ENCODE data around the gene NUBPL.
"Not testable (repeated sequence)": the region's sequence is repeated elsewhere in the genome, so short reads cannot be mapped to it uniquely, and the experiment has no call there.

NUBPL gene

DNA sequence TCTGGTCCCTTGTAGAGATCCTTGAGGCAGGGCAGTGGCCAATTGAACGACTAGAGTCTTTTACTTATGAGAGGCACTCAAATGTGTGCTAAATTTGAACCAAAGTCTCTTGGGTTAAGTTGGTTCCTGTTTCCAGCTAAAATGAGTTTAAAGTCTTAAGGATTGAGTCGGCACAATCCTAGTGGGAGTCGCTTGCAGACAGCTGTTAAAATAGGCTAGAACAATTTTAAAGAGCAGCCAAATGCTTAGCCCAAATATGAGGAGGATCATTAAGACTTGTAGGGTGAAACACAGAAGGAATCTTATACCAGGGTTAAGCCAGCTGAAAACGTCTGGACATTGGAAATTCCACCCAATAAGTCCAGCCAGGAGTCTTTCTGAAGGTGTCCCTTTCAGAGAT lies 216.1 kb downstream of the NUBPL start:
- peaks cover 0 to 9% of the 10 kb centered on the region in 2 donors for H3K9me3 ChIP-seq (ENCODE audit: control insufficient read depth in 1 of 2, low read length in 2 of 2)
- no peaks in the 10 kb centered on the region for H3K27me3 ChIP-seq (ENCODE audit: control insufficient read depth in 1 of 2, insufficient read depth in 2 of 2, low read length in 2 of 2)
- no peak overlapping the region for H3K4me3 ChIP-seq (ENCODE audit: low read depth in 1 of 2, low read length in 2 of 2)
- no peak overlapping the region for H3K9ac ChIP-seq (ENCODE audit: low read depth in 1 of 2, low read length in 2 of 2)
- no peaks in the 10 kb centered on the region for H3K36me3 ChIP-seq (ENCODE audit: control insufficient read depth in 1 of 2, insufficient read depth in 2 of 2, low read length in 2 of 2)
- H3K27ac ChIP-seq (ENCODE audit: low read depth, low read length): no peak overlapping the region
- H3K4me1 ChIP-seq (ENCODE audit: control insufficient read depth in 1 of 2, insufficient read depth in 2 of 2, low read length in 2 of 2): no peaks in the 10 kb centered on the region

DNA sequence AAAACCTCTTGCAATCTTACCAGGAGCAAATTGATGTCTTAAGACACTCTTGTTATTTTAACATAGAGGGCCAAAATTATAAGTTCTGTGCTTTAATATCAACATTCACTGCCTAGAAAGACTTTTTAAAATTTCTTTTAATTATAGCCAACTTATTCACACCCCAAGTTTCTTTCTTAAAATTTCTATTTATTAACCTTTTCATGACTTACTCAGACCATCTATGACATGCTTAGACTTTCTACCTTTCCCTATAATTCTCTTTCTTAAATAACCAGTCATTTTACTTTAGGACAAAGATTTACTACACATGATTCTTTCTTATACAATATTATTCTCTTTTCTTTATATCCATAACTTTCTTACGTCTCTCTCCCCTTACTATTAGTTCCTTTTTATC lies 220.4 kb downstream of the NUBPL start:
- Histone ChIP-seq H3K36me3 (ENCODE audit: control insufficient read depth in 1 of 2, insufficient read depth in 2 of 2, low read length in 2 of 2) (no peaks in the 10 kb centered on the region), H3K9ac (ENCODE audit: low read depth in 1 of 2, low read length in 2 of 2) (no peak overlapping the region), H3K9me3 (ENCODE audit: control insufficient read depth in 1 of 2, low read length in 2 of 2) (peaks cover 0 to 9% of the 10 kb centered on the region in 2 donors), H3K27me3 (ENCODE audit: control insufficient read depth in 1 of 2, insufficient read depth in 2 of 2, low read length in 2 of 2) (no peaks in the 10 kb centered on the region), H3K27ac (ENCODE audit: low read depth, low read length) (no peak overlapping the region), H3K4me1 (ENCODE audit: control insufficient read depth in 1 of 2, insufficient read depth in 2 of 2, low read length in 2 of 2) (no peaks in the 10 kb centered on the region), H3K4me3 (ENCODE audit: low read depth in 1 of 2, low read length in 2 of 2) (no peak overlapping the region)

DNA sequence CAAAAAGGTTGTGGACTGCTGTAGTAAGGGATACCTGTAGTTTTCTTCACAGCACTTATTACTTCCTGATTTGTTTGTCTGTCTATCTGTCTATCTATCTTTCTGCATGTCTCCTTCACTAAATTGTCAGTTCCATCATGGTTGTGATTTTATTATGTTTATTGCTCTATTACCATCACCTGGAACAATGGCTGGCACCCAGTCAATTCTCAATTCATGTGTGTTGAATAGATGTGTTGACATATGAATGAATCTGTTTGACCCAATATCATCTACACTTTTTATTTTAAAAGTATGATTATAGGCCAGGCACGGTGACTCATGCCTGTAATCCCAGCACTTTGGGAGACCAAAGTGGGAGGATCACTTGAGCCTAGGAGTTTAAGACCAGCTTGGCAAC lies 224.4 kb downstream of the NUBPL start:
- no peak overlapping the region for H3K4me3 ChIP-seq (ENCODE audit: low read depth in 1 of 2, low read length in 2 of 2)
- H3K36me3 ChIP-seq (ENCODE audit: control insufficient read depth in 1 of 2, insufficient read depth in 2 of 2, low read length in 2 of 2): peaks cover 0 to 5% of the 10 kb centered on the region in 2 donors
- no peak overlapping the region for H3K9ac ChIP-seq (ENCODE audit: low read depth in 1 of 2, low read length in 2 of 2)
- no peaks in the 10 kb centered on the region for H3K27me3 ChIP-seq (ENCODE audit: control insufficient read depth in 1 of 2, insufficient read depth in 2 of 2, low read length in 2 of 2)
- H3K9me3 ChIP-seq (ENCODE audit: control insufficient read depth in 1 of 2, low read length in 2 of 2): peaks cover 0 to 9% of the 10 kb centered on the region in 2 donors
- no peaks in the 10 kb centered on the region for H3K4me1 ChIP-seq (ENCODE audit: control insufficient read depth in 1 of 2, insufficient read depth in 2 of 2, low read length in 2 of 2)
- H3K27ac ChIP-seq (ENCODE audit: low read depth, low read length): no peak overlapping the region

DNA sequence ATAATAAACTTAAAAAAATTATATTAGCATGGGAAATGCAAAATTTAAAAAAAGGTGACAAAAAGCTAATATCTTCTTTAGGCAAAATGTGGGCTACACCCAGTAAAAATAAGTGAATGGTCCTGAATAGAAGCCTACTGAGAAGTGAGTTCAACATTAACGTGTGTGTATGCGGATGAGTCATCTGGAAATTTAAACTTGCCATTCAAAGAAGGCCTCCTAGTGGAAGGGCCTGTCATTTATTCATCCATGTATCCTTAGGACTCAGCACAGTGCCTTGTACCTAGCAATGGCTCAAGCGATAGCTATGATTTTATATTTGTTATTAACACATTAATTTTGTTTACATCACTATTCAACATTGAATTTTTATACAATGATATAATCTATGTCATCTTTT lies 226.2 kb downstream of the NUBPL start:
- no peak overlapping the region for H3K27ac ChIP-seq (ENCODE audit: low read depth, low read length)
- peaks cover 0 to 5% of the 10 kb centered on the region in 2 donors for H3K36me3 ChIP-seq (ENCODE audit: control insufficient read depth in 1 of 2, insufficient read depth in 2 of 2, low read length in 2 of 2)
- no peak overlapping the region for H3K9ac ChIP-seq (ENCODE audit: low read depth in 1 of 2, low read length in 2 of 2)
- no peak overlapping the region for H3K4me3 ChIP-seq (ENCODE audit: low read depth in 1 of 2, low read length in 2 of 2)
- no peaks in the 10 kb centered on the region for H3K9me3 ChIP-seq (ENCODE audit: control insufficient read depth in 1 of 2, low read length in 2 of 2)
- H3K4me1 ChIP-seq (ENCODE audit: control insufficient read depth in 1 of 2, insufficient read depth in 2 of 2, low read length in 2 of 2): no peaks in the 10 kb centered on the region
- H3K27me3 ChIP-seq (ENCODE audit: control insufficient read depth in 1 of 2, insufficient read depth in 2 of 2, low read length in 2 of 2): no peaks in the 10 kb centered on the region

DNA sequence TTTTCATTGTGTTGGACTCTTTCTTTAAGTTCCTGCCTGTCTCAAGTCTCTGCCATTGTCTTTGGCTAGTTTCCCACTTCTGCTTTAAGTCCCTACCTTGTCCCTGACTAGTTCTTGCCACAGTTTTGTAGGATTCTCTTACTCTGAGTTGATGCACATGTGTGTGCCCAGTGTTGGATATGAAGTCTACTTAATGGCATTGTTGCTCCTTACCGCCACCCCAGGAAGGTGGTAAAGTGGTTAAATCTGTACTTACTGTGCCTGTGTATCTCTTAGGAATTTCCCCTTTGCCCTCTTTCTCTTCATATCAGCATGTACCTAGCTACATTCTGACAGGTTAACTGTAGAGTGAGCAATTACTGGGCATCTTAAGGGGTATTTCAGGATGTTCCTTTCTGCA lies 227.1 kb downstream of the NUBPL start:
- Histone ChIP-seq H3K9ac (ENCODE audit: low read depth in 1 of 2, low read length in 2 of 2) (no peak overlapping the region), H3K4me3 (ENCODE audit: low read depth in 1 of 2, low read length in 2 of 2) (no peak overlapping the region), H3K27ac (ENCODE audit: low read depth, low read length) (no peak overlapping the region), H3K27me3 (ENCODE audit: control insufficient read depth in 1 of 2, insufficient read depth in 2 of 2, low read length in 2 of 2) (no peaks in the 10 kb centered on the region), H3K4me1 (ENCODE audit: control insufficient read depth in 1 of 2, insufficient read depth in 2 of 2, low read length in 2 of 2) (no peaks in the 10 kb centered on the region), H3K9me3 (ENCODE audit: control insufficient read depth in 1 of 2, low read length in 2 of 2) (no peaks in the 10 kb centered on the region), H3K36me3 (ENCODE audit: control insufficient read depth in 1 of 2, insufficient read depth in 2 of 2, low read length in 2 of 2) (peaks cover 0 to 5% of the 10 kb centered on the region in 2 donors)

DNA sequence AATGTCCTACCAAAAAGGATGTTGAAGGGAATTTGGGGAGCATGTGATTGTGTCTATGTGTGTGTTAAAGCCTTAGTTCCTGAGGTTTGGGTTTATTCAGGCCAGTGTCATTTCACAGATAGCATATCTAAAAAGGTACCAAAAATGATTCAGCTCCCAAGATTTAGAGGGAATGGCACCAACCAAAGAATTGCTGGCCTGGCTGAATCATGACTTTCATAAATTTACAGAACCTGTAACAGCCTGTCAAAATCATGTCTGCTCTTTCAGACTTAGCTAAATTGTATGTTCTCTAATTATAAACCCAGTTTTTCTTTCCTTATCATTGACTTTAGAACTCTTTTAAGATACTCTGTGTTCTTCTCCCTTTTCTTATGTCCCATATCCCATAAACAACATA lies 231.5 kb downstream of the NUBPL start:
- Histone ChIP-seq H3K4me1 (ENCODE audit: control insufficient read depth in 1 of 2, insufficient read depth in 2 of 2, low read length in 2 of 2) (no peaks in the 10 kb centered on the region), H3K9ac (ENCODE audit: low read depth in 1 of 2, low read length in 2 of 2) (no peak overlapping the region), H3K9me3 (ENCODE audit: control insufficient read depth in 1 of 2, low read length in 2 of 2) (no peaks in the 10 kb centered on the region), H3K27ac (ENCODE audit: low read depth, low read length) (no peak overlapping the region), H3K36me3 (ENCODE audit: control insufficient read depth in 1 of 2, insufficient read depth in 2 of 2, low read length in 2 of 2) (peaks cover 0 to 5% of the 10 kb centered on the region in 2 donors), H3K4me3 (ENCODE audit: low read depth in 1 of 2, low read length in 2 of 2) (no peak overlapping the region), H3K27me3 (ENCODE audit: control insufficient read depth in 1 of 2, insufficient read depth in 2 of 2, low read length in 2 of 2) (no peaks in the 10 kb centered on the region)

DNA sequence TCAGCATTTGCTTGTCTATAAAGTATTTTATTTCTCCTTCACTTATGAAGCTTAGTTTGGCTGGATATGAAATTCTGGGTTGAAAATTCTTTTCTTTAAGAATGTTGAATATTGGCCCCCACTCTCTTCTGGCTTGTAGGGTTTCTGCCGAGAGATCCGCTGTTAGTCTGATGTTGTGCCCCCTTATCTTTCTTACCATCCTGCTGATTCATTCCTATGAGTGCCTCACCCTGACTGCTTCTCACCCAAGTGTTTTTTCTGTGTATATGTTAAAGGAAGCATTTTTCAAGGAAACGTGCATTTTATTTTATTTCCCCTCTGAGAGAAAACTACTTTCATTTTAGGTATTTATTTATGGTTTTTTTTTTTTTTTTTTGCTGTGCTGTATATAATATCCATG lies 236.7 kb downstream of the NUBPL start:
- H3K36me3 ChIP-seq (ENCODE audit: control insufficient read depth in 1 of 2, insufficient read depth in 2 of 2, low read length in 2 of 2); H3K27ac ChIP-seq (ENCODE audit: low read depth, low read length); H3K9me3 ChIP-seq (ENCODE audit: control insufficient read depth in 1 of 2, low read length in 2 of 2); H3K27me3 ChIP-seq (ENCODE audit: control insufficient read depth in 1 of 2, insufficient read depth in 2 of 2, low read length in 2 of 2); H3K9ac ChIP-seq (ENCODE audit: low read depth in 1 of 2, low read length in 2 of 2); H3K4me3 ChIP-seq (ENCODE audit: low read depth in 1 of 2, low read length in 2 of 2); H3K4me1 ChIP-seq (ENCODE audit: control insufficient read depth in 1 of 2, insufficient read depth in 2 of 2, low read length in 2 of 2): not testable (repeated sequence)

DNA sequence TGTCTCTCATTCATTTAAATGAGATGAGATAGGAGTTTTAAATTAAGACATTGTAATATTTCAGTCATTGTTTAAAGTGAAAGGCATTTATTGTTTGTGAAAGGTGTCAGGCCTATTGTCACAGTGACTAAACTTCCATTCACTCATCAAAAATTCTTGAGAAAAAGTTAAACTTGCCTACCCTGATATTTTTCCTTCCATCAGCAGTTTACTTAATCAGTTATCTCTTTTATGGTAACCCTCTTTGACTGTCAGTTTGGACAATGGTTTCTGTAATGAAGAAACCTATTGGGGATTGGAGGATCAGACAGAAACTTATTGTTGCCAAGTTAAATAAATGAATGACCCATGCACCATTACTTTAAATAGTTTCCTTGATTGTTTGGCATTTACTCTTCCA lies 241.6 kb downstream of the NUBPL start:
- no peak overlapping the region for H3K9ac ChIP-seq (ENCODE audit: low read depth in 1 of 2, low read length in 2 of 2)
- H3K27me3 ChIP-seq (ENCODE audit: control insufficient read depth in 1 of 2, insufficient read depth in 2 of 2, low read length in 2 of 2): no peaks in the 10 kb centered on the region
- H3K4me1 ChIP-seq (ENCODE audit: control insufficient read depth in 1 of 2, insufficient read depth in 2 of 2, low read length in 2 of 2): no peaks in the 10 kb centered on the region
- peaks cover 4 to 6% of the 10 kb centered on the region in 2 donors for H3K9me3 ChIP-seq (ENCODE audit: control insufficient read depth in 1 of 2, low read length in 2 of 2)
- no peak overlapping the region for H3K27ac ChIP-seq (ENCODE audit: low read depth, low read length)
- H3K4me3 ChIP-seq (ENCODE audit: low read depth in 1 of 2, low read length in 2 of 2): no peak overlapping the region
- H3K36me3 ChIP-seq (ENCODE audit: control insufficient read depth in 1 of 2, insufficient read depth in 2 of 2, low read length in 2 of 2): no peaks in the 10 kb centered on the region

DNA sequence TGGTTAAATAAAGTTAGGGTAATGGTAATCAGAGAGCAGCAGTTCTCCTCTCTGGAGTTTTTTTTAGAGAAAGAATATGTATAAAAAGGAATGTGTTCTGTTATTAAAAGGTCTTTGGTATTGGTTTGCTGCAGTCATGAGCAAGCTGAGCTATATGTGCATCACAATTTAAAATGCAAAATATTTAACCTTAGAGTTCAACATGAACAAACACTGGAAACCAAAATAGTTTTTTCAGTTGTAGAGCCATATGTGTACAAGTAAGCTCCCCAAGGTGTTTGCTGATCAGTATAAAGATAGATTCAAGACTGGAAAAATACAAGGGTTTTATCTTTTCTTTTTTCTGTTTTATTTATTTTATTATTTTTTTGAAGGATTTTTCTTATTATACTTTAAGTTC lies 245.0 kb downstream of the NUBPL start:
- Histone ChIP-seq H3K9me3 (ENCODE audit: control insufficient read depth in 1 of 2, low read length in 2 of 2) (peaks cover 4 to 6% of the 10 kb centered on the region in 2 donors), H3K27me3 (ENCODE audit: control insufficient read depth in 1 of 2, insufficient read depth in 2 of 2, low read length in 2 of 2) (no peaks in the 10 kb centered on the region), H3K27ac (ENCODE audit: low read depth, low read length) (no peak overlapping the region), H3K4me1 (ENCODE audit: control insufficient read depth in 1 of 2, insufficient read depth in 2 of 2, low read length in 2 of 2) (no peaks in the 10 kb centered on the region), H3K36me3 (ENCODE audit: control insufficient read depth in 1 of 2, insufficient read depth in 2 of 2, low read length in 2 of 2) (no peaks in the 10 kb centered on the region), H3K9ac (ENCODE audit: low read depth in 1 of 2, low read length in 2 of 2) (no peak overlapping the region), H3K4me3 (ENCODE audit: low read depth in 1 of 2, low read length in 2 of 2) (no peak overlapping the region)

DNA sequence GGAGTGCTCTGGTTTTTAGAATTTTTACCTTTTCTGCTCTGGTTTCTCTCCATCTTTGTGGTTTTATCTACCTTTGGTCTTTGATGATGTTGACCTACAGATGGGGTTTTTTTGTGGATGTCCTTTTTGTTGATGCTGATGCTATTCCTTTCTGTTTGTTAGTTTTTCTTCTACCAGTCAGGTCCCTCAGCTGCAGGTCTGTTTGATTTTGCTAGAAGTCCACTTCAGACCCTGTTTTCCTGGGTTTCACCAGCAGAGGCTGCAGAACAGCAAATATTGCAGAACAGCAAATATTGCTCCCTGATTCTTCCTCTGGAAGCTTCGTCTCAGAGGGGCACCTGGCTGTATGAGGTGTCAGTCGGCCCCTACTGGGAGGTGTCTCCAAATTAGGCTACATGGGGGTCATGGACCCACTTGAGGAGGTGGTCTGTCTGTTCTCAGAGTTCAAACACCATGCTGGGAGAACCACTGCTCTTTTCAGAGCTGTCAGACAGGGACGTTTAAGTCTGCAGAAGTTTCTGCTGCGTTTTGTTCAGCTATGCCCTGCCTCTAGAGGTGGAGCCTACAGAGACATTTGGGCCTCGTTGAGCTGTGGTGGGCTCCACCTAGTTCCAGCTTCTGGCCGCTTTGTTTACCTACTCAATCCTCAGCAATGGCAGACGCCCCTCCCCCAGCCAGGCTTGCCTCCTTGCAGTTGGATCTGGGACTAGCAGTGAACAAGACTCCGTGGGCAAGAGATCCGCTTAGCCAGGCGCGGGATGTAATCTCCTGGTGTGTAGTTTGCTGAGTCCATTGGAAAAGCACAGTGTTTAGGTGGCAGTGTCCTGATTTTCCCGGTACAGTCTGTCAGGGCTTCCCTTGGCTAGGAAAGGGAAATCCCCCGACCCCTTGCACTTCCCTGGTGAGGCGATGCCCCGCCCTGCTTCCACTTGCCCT lies 250.8 kb downstream of the NUBPL start:
- not testable (repeated sequence) for H3K9ac ChIP-seq (ENCODE audit: low read depth in 1 of 2, low read length in 2 of 2); H3K4me1 ChIP-seq (ENCODE audit: control insufficient read depth in 1 of 2, insufficient read depth in 2 of 2, low read length in 2 of 2)

More for the DNA sequence above, 250.8 kb downstream of the NUBPL start:
- not testable (repeated sequence) for H3K36me3 ChIP-seq (ENCODE audit: control insufficient read depth in 1 of 2, insufficient read depth in 2 of 2, low read length in 2 of 2); H3K27ac ChIP-seq (ENCODE audit: low read depth, low read length); H3K4me3 ChIP-seq (ENCODE audit: low read depth in 1 of 2, low read length in 2 of 2); H3K27me3 ChIP-seq (ENCODE audit: control insufficient read depth in 1 of 2, insufficient read depth in 2 of 2, low read length in 2 of 2); H3K9me3 ChIP-seq (ENCODE audit: control insufficient read depth in 1 of 2, low read length in 2 of 2)
